NB4 (cell line): Measurements from ENCODE around the gene MAST4.

Source experiments
- POLR2A ChIP-seq: IDR thresholded peaks from 2 replicates; pipeline ENCODE4 v1.6.1; 2011; ENCODE audit warnings: mild to moderate bottlenecking; ENCODE audit not compliant: insufficient read length; ENCODE audit errors: extremely low read depth
- TF ChIP-seq, protein P1 (sequence below): IDR thresholded peaks from one replicate; pipeline ENCODE4 v1.5.1; 2012; ENCODE audit warnings: low read depth, low read length

DNA sequence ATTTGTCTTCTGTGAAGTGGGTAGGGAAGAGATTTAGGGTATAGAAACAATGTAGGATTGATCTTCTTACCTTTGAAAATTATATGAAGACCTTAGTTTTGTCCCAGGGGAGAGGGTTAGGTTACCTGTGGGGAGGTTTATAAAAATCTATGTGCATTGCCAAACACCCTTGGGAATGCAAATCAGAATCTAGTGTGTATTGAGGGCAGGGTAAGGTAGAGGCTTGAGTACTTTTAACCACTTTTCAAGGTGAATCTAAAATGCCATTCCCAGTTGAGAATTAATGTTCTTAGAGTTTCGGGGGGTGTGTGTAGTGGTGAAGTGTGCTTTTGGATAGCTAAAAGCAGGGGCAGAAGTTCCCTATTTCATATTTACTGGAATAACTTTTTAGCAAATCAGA is 312.0 kb downstream of the MAST4 start:
- TF ChIP-seq, protein P1, sequence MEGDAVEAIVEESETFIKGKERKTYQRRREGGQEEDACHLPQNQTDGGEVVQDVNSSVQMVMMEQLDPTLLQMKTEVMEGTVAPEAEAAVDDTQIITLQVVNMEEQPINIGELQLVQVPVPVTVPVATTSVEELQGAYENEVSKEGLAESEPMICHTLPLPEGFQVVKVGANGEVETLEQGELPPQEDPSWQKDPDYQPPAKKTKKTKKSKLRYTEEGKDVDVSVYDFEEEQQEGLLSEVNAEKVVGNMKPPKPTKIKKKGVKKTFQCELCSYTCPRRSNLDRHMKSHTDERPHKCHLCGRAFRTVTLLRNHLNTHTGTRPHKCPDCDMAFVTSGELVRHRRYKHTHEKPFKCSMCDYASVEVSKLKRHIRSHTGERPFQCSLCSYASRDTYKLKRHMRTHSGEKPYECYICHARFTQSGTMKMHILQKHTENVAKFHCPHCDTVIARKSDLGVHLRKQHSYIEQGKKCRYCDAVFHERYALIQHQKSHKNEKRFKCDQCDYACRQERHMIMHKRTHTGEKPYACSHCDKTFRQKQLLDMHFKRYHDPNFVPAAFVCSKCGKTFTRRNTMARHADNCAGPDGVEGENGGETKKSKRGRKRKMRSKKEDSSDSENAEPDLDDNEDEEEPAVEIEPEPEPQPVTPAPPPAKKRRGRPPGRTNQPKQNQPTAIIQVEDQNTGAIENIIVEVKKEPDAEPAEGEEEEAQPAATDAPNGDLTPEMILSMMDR: no peak
- TF ChIP-seq POLR2A: no peak
